CD4-positive, alpha-beta T cell treated with Interleukin-6 at 100 ng/mL for 8 hours (primary cell): Measurements from ENCODE around the gene CMIP.

Experiments
- DNase-seq: peaks from one replicate; pipeline ENCODE4 v3.0.0-alpha.2; 2020; ENCODE audit warnings: mixed read lengths, low spot score

CMIP gene

DNA sequence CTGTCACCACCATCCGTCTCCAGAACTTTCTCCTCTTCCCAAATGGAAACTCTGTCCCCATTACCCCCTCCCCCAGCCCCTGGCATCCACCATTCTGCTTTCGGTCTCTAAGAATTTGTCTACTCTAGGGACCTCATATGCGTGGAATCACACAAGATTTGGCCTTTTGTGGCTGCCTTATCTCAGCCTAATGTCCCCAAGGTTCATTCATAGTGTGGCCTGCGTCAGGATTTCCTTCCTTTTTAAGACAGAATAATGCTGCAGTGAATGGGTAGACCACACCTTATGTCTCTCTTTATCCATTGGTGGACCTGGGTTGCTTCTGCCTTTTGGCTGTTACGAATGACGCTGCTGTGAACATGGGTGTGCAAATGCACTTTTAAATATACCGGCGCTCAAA is 194.7 kb downstream of the CMIP start:
- no peak for DNase-seq

DNA sequence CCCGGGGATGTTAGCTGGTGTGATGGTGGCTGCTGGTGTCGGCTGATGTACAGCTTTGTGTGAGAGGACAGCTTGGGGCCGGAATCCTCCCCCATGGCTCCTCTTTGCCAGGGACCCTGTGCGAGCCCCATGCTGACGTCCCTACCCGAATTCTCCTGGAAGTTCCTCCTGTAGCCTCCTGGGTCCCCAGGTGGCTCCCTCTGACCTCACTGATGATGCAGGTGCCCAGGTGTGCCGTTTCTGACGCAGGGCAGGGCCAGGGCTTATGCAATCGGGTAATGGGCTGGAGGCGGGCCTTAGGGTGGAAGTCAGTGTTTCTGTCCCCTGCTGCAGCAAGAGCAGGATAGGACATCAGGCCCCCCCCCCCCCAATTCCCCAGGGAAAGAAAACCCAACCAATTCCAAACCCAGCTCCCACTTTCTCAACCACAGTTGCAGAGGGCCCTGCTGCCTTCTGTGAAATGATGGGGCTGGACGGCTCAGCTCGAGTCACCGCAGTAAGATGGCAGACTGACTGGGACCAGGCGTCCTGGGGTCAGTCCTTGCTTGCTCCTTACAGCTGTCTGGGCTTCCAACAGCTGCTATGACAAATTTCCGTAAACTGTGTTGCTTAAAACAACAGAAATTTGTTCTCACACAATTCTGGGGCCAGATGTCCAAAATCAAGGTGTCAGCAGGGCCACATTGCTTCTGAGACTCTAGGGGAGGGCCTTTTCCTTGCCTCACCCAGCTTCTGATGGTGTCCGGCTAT is 195.5 kb downstream of the CMIP start:
- no peak for DNase-seq

DNA sequence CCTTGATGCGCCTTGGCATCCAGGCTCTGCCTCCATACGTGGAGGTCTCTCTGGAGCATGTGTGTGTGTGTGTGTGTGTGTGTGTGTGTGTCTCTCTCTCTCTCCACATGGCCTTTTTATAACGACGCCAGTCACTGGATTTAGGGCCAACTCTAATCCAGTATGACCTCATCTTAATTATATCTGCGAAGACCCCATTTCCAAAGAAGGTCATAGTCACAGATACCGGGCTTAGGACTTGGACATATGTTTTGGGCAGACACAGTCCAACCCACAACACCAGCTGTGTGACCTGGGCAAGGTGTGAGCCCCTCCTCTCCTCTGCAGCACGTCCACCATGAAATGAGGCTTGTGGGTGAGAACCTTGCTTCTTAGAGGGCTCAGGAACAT is 196.1 kb downstream of the CMIP start:
- DNase-seq = no peak

DNA sequence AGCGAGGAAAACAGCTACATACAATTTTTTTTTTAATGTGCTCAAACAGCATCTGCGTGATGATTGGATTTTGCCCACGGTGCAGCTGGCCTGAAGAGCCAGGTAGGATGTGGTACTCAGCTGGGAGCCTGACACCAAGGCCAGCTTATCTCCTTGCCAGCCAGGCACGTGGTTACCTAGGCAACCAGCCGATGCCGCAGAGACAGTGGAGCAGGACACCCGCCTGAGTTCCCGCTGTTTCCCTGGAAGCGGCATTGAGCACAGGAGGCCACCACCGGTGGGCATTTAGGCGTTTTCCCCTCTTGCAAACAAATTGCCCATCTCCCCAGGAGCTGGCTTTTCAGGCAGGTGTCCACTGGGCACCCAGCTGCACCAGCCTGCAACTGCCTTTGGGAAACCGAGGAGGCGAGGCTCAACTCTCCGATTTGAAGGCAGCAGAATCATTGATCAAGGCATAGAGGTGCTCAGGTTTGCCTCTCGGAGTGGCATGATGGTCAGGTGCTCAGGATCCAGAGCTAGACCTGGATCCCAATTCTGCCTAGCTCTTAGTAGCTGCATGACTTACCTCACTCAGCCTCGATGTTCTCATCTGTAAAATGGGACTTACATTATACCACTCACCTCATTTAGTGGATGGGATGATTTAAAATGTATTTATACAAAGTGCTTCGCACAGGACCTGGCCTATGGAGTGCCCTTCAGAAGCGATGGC is 196.9 kb downstream of the CMIP start:
- DNase-seq = no peak

DNA sequence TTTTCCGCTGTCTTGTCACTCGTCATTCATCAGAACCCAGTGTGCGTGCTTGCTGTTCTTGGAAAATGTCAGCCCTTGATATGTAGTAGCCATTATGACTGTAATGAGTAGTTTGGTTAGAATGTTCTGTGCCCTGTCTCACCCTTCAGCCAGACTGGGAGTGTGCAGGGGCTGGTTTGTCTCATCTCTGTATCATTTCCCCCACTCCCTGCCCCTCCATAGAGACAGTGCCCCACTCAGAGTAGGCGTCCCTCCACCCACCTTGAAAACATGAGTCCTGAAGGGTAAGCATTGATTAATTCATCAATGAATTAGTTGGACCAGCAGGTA is 197.5 kb downstream of the CMIP start:
- no peak for DNase-seq

DNA sequence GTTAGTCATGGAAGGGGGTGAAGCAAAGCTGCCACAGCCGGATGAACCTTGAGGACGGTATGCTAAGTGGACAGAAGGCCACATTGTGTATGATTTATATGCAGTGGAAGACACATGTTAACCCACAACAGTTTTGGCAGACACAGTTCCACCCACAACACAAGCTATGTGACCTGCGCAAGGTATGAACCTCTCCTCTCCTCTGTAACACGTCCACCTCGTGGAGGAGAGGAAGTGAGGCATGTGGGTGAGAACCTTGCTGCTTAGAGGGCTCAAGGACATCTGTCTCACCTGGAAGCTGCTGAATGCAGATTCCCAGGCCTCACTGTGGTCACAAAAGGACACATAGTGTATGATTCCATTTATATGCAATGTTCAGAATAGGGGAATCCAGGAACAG is 198.3 kb downstream of the CMIP start:
- no peak for DNase-seq

DNA sequence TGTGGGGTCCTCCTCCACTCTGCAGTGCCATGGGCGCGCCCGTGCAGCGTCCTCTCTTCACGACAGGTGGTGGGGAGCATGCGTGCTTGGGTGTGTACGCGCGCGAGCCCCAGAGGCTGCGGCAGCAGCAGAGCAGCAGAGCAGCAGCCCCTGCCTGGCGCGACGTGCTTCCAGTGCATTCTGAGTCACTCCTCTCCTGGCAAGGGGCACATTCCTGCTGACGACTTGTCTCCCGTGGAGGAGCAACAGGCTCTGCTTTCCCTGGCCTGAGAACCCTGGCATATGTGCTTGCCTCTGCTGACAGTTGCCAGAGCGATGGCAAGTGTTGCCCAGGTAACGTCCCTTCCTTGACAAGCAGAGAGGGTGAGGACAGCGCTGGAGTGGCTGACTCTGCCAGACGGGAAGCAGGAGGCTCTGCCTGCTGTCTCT is 200.7 kb downstream of the CMIP start:
- no peak for DNase-seq

DNA sequence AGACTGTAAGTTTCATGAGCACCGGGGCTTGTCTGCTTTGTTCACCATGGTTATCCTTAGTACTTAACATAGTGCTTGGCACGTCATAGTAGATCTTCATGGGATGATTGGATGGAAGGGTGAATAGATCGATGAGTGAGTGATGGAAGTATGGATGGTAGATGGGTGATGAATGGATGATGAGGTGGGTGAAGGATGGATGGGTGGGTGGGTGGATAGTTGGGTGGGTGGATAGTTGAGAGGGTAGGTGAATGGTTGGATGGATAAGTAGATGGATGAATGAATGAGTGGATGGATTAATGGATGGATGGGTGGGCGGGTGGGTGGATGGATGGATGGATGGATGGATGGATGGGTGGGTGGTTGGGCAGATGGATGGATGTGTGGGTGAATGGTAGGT is 201.3 kb downstream of the CMIP start:
- DNase-seq = no peak

DNA sequence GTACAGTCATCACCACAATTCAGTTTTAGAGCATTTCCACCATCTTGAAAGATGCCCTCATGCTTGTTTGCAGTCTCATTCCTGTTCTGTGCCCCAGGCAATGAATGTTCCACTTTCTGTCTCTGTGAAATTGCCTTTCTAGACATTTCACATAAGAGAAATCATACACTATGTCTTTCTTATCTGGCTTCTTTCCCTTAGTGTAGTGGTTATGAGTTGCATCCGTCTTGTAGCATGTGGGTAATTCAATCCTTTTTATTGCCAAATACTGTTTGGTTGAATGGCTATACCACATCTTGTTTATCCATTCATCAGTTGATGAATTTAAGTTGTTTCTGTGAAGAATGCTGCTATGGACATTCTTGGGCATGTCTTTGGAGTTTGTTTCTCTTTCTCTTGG is 202.0 kb downstream of the CMIP start:
- DNase-seq = no peak

DNA sequence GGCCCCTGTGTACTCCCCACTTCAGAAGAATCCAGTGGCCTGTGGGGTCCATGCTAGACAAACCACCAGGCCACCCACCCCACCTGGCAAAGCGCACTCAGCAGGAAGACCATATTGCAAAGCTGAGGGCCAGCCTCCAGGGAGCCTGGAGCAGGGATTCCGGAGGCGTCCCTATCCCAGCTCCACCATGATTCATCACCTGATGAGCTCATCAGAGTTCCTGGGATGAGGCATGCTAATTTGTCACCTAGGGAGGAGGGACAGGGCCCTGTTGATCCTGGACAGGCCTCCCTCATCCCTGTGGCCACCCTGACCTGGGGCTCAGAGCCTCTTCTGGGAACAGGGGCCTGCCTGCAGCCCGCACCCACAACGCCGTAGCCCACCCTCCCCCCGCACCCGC is 202.9 kb downstream of the CMIP start:
- no peak for DNase-seq

DNA sequence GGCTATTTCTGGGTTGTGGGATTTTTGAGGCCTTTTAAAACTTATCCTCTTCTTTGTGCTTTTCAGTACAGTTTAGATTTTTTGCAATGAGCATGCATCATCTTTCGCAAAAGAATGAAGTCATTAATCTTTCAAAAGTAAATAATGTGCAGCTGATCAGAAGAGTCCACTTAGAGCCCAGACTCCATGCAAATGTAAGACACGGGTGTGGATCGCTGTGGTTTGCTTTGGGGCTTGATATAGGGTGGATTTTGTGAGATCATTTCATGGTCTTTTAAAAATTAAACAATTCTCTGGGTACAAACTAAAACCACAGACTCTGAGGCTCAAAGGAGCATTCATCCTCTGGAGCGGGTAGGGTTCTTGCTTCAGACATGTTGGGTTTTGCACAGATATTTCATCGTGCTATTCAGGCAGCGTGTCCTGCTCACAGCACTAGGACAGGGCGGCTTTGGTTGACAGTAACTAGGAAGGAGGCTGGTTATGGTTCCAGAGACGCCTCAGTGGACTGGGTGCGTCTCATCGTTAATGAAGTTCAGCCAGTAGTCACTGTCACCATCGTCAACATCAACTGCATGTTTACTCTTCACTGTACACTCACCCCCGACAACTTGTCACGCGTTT is 205.1 kb downstream of the CMIP start:
- DNase-seq = no peak

DNA sequence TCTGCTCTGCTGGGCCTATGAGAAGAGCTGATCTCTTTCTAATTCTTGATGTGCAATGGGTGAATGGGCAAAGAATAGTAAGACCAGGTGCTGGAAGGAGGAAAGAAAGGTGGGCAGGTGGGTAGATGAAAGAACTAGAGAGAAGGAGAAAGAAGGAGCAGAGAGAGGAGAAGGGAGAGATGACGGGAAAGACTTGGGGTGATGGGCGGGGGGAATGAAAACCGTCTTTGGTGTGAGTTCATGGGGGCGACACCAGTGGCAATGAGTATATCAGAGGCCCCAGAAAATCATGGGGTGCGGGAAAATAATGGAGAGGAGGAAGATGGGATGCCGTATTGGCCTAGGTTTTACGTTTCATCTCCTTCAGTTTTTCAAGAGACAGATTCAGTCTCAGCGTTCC is 205.7 kb downstream of the CMIP start:
- DNase-seq = no peak

DNA sequence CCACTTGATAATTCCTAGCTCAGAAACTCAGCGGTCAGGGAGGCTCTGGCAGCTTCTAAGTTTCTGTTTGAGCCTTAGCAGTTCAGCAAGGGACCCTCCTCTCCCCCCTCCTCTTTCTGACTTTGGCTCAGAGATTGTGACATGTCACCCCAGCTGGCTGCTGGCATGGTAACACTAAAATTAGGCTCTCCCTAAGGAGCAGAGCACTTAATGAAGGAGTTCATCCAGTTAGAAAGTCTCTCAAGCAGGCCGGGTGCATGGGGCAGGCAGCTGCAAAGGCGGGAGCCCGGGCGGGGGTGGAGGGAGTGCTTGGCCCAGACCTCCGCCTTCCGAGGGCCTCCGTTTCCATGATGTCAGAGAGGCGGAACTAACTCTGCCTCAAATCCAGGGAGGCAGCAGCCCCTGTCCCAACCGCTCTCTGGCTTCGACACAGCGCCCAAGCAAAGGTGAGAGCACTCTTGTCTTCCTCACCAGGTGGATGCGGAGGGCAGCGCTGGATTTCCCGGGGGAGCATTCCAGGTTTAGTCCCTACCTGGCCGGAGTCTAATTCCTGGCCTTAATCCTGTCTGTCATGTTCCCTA is 206.5 kb downstream of the CMIP start:
- no peak for DNase-seq

DNA sequence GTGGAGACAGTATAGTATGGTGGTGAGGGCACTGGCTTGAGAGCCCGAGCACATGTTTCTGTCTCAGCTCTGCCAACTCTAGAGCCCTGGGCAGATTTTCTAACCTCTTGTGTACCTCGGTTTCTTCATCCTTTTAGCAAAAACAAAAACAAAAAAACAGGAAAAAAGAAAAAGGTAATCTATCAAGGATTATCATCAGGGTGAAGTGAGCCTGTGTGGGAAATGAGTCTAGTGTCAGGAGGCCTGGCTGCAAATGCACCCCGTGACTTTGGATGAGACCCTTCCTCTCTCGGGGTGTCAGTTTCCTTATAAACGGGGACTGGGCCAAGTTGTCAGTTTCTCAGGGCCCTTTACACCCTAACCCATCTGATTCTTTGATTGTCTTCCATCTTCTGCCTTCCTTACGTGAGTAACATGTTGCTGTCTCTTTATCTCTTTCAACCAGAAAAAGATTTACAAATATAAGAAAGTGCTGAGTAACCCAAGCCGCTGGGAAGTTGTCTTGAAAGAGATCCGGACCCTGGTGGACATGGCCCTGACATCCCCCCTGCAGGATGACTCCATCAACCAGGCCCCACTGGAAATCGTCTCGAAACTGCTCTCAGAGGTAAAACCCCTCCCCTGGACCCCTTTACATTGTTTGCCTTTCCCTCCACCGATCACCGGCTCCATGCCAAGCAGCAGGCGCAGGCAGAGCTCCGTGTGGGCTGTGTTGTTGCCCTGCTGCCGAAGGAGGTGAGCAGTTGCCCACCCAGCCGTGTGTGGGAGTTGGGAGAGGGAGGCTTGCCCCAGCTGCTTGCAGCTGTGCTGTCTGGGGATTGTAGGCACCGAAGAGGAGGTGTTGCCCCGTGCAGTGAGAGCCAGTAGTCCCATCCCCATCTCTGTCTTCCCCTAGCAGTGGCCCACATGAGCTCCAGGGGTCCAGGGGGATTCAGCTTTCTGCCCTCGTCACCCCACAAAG is 207.4 kb downstream of the CMIP start:
- DNase-seq = no peak

DNA sequence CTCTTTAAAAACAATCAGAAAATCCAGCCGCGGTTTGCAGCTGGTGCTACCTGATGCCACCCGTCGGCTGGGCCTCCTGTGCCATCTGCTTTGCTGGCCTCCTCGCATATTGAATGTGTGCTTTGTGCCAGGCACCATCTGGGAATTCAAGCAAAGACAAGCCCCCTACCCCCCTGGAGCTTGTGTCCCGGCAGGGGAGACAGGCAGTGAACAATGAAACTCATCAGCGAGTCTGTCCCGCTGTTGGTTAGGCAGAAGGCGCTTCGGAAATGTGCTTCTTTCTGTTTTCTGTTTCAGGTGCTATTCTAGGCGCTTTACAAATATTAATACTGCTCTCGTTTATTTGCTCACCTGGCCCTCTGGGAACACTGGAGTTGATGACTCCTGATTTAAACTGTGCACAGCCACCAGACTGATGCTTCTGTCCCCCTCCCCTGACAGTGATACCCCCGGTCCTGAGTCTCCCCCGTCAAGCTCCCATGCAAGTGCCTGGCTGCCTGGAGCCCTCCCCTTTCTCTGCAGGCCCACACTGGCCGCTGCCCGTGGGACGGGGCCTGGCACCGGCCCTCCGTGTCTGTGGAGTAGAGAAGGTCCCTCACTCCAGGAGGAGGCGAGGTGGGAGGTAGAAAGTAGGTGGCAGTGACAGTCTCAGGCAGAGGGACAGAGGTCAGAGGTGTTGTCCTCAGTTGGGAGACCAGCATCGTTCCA is 208.3 kb downstream of the CMIP start:
- DNase-seq = no peak

DNA sequence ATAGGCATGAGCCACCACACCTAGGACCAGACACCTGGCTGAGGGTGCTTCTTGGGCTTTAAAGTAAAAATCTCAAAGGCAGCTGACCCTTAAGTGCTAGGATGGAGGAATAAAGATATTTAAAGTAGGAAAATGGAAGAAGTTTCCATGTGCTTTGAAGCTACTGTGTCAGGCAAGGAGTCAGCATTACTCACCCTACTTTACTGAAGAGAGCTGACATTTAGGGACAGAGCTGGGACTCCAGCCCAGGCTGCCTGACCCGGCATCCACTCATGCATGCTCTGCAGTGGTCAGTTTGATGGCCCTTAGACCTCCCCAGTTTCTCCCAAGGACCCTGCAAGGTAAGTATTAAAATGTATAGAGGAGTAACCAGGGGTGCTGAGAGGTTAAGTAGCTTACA is 209.7 kb downstream of the CMIP start:
- DNase-seq = no peak

DNA sequence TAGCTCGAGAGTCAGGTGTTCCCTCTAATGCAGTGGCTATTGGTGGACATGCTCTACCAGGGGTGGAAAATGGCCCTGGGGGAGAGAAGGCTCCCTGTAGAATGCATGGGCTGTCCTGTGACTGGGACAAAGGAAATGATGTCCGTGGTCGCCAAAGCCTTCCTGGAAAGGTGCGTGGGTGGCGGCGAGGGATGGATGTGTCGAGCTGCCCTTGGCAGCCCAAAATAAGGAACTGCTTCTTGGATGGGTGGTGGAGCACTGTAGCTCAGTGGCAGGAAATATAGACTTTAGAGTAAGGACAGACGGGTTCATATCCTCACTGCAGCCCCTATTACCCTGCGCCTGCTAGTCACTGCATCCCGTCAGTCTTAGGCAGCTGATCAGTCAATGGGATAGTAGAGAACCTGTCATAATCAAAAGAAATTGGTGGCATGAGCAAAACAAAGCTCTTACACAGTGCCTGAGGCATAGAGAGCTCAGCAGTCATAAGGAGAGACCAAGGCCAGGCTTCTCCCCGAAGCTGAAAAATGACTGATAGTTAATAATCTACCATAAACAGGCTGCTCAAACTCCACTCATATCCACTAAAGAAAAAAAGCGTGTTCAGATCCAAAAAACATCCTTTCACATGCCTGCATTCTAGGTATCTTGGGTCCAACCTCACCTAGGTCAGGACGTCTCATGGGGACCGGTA is 211.0 kb downstream of the CMIP start:
- no peak for DNase-seq

DNA sequence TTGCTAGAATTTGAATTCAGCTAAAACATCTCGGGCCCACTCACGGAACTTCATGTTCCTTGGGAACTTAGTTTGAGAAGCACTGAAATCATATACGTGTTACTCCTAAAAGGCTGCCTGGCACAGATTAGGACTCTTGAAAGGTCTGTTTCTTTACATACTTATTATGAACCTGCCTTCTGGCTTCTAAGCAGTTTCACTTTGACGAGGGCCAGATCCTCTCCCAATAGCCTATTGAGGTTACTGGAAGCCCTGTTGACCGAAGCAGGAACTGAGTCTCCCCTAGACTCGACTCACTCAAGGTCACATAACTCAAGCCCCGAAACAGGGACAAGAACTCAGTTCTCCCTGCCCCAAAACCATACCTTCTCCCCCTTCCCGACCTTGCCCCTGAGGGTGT is 212.6 kb downstream of the CMIP start:
- DNase-seq = no peak

DNA sequence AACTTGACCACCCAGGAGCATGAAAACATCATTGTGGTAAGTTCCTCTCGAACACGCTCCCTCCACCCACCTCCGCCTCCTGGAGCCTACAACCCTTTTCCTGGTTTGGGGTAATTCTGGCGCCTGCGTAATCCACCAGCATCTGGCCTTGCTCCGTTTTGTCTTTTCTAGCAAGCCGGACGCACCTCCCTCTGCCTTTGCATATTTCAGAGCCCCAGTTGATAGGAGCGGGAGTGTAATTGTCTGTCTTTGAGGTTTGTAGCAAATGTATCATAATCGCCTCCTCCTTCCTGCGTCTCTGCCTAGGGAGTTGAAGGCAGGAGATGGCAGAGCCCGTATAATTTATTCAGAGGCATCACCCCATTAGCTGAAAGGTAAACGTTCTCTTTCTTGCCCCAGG is 213.2 kb downstream of the CMIP start:
- DNase-seq = no peak

DNA sequence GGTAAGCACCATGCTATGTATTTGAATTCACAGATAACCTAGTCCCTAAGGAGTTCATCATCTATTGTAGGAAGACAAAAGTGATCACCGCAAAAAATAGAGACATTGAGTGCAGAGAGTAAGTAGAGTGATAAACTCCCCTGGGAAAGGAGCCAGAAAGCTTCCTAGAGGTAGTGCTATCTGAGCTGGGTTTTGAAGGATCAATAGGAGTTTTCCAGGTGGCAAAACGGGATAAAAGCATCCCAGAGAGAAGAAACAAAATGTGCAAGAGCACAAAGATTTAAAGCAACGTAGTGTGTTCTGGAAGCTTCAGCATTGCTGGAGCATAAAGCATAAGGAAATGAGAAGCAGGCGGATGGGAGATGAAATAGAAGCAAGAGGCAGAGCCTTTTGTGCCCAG is 213.8 kb downstream of the CMIP start:
- DNase-seq = no peak

DNA sequence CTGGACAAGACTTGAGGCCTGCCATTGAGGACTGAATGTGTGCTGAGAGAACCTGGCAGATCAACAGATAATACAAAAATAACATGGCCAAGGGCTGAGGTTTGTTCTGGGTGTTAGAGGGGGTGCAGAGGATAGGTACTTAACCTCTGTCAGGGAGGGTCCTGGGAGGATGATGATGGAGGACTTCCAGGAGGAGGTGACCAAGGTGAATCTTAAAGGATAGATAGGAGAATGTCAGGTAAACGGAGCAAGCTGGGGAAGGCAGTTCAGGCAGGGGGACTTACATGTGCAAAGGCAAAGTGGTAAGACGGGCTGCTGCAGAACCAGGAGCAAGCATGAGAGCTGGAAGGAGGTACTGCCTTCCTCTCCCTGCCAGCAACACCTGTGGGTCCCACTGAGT is 214.6 kb downstream of the CMIP start:
- no peak for DNase-seq
